ENCODE data around the gene LCN1.
"Not testable (repeated sequence)": the region's sequence is repeated elsewhere in the genome, so short reads cannot be mapped to it uniquely, and the experiment has no call there.

LCN1 gene

DNA sequence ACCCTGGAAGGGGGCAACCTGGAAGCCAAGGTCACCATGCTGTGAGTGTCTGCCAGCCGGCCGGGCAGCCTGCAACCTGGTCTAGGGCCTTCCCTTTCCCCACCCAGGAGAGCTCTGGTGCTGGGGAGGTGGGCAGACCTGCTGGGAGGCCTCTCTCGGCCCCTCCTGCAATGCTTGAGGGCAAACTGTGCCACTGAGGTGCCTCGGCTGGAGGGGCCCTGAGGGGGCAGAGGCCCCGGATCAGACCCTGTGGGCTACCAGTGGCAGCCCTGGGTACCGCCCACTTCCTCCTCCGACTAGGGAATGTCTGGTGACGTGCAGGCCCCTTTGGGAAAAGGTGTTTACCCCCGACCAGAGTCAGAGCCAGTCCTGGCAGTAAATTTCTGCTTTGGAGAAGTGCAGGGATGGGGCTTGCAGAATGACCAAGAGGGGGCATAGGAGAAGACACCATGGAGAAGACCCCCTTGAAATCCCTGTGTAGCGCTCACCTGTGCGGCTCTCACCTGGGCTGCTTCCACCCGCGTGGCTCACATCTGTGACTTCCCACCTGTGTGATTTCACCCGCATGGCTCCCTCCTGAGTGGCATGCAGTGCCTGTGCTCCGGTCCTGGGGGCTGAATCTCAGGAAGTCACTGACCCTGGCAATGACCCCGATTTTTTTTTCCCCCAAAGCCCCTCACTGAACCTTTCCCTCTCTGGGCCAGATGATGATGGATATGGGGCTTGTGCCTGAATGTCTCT, 1.1 kb downstream of the LCN1 start:
- H3K9ac ChIP-seq (ENCODE audit: low read length), result no peak overlapping the region
- no peaks in the 10 kb centered on the region for H3K27me3 ChIP-seq (ENCODE audit: control insufficient read depth, insufficient read depth, low read length)
- no peak overlapping the region for H3K27ac ChIP-seq (ENCODE audit: low read length)
- no peak overlapping the region for H3K4me3 ChIP-seq (ENCODE audit: low read length)
- H3K9me3 ChIP-seq (ENCODE audit: control insufficient read depth, low read depth, low read length), result no peaks in the 10 kb centered on the region
- H3K36me3 ChIP-seq (ENCODE audit: control insufficient read depth, low read depth, low read length), result no peaks in the 10 kb centered on the region
- H3K4me1 ChIP-seq (ENCODE audit: control insufficient read depth, low read depth, low read length), result peaks cover 5% of the 10 kb centered on the region

DNA sequence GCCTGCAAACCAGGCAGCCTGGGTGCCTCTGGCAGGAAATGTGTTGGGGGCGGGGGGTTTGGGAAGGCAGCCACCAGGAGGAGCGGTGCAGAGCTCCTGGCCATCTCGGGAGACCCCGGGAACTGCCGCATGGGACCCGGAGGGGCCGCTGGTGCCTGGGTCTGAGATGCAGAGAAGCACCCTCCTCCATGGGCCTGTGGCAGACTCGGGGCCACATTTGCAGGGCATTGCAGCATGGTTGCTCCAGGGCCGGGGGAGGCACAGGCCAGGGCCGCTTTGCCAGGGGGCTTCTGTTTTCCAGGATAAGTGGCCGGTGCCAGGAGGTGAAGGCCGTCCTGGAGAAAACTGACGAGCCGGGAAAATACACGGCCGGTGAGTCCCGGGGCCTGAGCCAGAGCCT, 1.7 kb downstream of the LCN1 start:
- no peak overlapping the region for H3K27ac ChIP-seq (ENCODE audit: low read length)
- H3K4me1 ChIP-seq (ENCODE audit: control insufficient read depth, low read depth, low read length), result peaks cover 5% of the 10 kb centered on the region
- no peaks in the 10 kb centered on the region for H3K36me3 ChIP-seq (ENCODE audit: control insufficient read depth, low read depth, low read length)
- H3K9me3 ChIP-seq (ENCODE audit: control insufficient read depth, low read depth, low read length), result no peaks in the 10 kb centered on the region
- H3K9ac ChIP-seq (ENCODE audit: low read length), result no peak overlapping the region
- no peak overlapping the region for H3K4me3 ChIP-seq (ENCODE audit: low read length)
- no peaks in the 10 kb centered on the region for H3K27me3 ChIP-seq (ENCODE audit: control insufficient read depth, insufficient read depth, low read length)

DNA sequence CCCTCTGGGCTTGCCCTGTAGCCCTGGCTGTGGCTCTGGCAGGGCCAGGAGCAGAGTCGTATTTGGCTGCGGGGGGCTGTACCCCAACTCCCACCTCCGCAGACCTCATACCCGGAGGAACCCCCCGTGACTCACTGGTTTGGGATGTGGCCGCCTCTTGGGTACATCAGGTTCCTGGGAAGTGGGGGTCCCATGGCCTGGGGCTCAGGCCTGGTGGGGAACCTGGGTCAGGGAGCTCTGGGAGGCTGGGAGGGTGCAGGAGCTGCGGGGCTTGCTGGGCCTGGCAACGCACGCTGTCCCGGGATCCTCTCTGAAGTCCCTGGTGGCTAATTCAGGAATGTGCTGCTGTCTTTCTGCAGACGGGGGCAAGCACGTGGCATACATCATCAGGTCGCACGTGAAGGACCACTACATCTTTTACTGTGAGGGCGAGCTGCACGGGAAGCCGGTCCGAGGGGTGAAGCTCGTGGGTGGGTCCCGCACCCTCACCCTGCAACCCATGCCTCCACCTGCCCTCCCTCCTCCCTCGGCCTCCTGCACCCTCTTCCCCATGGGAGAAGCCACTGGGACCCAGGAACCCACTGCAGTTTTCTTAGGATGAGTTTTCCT, 2.4 kb downstream of the LCN1 start:
- H3K4me3 ChIP-seq (ENCODE audit: low read length), result no peak overlapping the region
- H3K9ac ChIP-seq (ENCODE audit: low read length), result no peak overlapping the region
- H3K36me3 ChIP-seq (ENCODE audit: control insufficient read depth, low read depth, low read length), result no peaks in the 10 kb centered on the region
- no peaks in the 10 kb centered on the region for H3K9me3 ChIP-seq (ENCODE audit: control insufficient read depth, low read depth, low read length)
- H3K4me1 ChIP-seq (ENCODE audit: control insufficient read depth, low read depth, low read length), result peaks cover 5% of the 10 kb centered on the region
- no peaks in the 10 kb centered on the region for H3K27me3 ChIP-seq (ENCODE audit: control insufficient read depth, insufficient read depth, low read length)
- H3K27ac ChIP-seq (ENCODE audit: low read length), result no peak overlapping the region

DNA sequence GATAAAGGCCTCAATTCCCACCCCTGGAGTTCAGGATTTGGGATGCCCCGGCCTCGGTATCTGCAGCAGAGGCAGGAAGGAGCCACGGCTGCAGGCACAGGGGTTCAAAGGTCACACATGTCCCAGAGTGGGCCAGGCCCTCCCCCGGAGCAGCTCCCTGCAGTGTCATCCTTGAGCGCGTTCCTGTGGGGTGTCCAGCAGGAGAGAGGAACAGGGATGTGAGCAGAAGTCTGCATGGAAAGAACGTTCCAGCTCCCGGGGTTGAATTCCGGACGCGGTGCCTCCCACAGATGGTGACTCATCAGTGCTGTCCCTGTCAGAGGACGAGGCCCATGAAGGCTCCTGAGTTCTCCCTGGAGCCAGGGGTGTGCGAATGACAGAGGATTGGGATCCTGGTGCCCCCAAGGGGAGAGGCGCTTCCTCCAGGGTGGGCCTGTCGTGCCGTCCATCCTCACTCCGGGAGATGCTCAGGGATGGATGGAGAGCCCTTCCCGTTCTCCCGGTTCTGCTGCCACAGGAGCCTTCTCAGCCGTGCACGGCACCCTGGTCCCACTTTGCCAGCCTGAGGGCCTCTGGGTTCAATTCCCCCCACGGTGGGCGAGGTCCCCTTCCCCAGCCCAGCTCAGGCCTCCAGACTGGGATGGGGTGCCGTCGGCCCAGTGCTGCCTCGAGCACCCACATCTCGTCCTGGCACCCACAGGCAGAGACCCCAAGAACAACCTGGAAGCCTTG, 3.1 kb downstream of the LCN1 start:
- H3K36me3 ChIP-seq (ENCODE audit: control insufficient read depth, low read depth, low read length), result no peaks in the 10 kb centered on the region
- no peak overlapping the region for H3K27ac ChIP-seq (ENCODE audit: low read length)
- peaks cover 5% of the 10 kb centered on the region for H3K4me1 ChIP-seq (ENCODE audit: control insufficient read depth, low read depth, low read length)
- H3K9ac ChIP-seq (ENCODE audit: low read length), result no peak overlapping the region
- no peaks in the 10 kb centered on the region for H3K9me3 ChIP-seq (ENCODE audit: control insufficient read depth, low read depth, low read length)
- no peak overlapping the region for H3K4me3 ChIP-seq (ENCODE audit: low read length)
- H3K27me3 ChIP-seq (ENCODE audit: control insufficient read depth, insufficient read depth, low read length), result no peaks in the 10 kb centered on the region

DNA sequence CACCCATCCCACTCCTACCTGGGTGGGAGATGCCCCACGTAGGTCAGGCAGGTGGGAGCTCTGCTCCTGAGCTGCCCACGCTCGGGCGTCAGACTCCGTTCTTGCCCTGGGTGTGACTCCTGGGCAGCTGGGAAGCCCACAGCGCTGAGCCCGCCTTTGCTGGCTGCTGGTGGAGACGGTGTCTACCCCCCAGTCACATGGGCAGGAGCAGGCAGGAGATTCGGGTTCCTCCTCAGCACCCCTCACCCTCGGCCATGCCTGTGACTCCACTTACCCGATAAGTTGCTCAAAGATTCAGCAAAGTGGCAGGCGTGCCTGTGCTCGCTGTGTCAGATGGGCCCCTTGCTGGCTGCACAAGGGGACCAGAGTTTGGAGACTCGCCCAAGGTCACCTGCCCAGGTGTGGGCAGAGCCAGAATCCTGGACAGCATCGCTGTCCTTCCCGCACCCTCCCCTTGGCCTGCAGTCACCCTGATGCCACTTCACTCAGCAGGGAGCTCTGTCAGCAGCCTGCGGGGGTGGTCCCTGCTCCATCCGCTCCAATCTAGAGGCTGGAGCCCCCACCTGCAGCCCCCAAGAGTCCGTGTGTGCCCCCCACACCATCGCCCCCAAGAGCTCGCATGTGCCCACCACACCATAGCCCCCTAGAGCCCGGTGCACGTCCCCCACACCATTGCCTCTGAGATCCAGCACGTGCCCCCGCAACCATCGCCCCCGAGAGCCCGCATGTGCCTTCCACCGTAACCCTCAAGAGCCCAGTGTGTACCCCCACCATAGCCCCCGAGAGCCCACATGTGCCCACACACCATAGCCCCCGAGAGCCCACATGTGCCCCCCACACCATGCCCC, 4.2 kb downstream of the LCN1 start:
- no peaks in the 10 kb centered on the region for H3K9me3 ChIP-seq (ENCODE audit: control insufficient read depth, low read depth, low read length)
- no peaks in the 10 kb centered on the region for H3K27me3 ChIP-seq (ENCODE audit: control insufficient read depth, insufficient read depth, low read length)

GRCh38 chr9:135526089-135526729, 5.0 kb downstream of the LCN1 start:
- Histone ChIP-seq H3K36me3 (ENCODE audit: control insufficient read depth, low read depth, low read length) (no peaks in the 10 kb centered on the region), H3K27ac (ENCODE audit: low read length) (no peak overlapping the region), H3K9ac (ENCODE audit: low read length) (no peak overlapping the region), H3K4me3 (ENCODE audit: low read length) (no peak overlapping the region), H3K9me3 (ENCODE audit: control insufficient read depth, low read depth, low read length) (no peaks in the 10 kb centered on the region), H3K4me1 (ENCODE audit: control insufficient read depth, low read depth, low read length) (peaks cover 5% of the 10 kb centered on the region), H3K27me3 (ENCODE audit: control insufficient read depth, insufficient read depth, low read length) (no peaks in the 10 kb centered on the region)

More for the DNA sequence above, 4.2 kb downstream of the LCN1 start:
- Histone ChIP-seq H3K36me3 (ENCODE audit: control insufficient read depth, low read depth, low read length) (no peaks in the 10 kb centered on the region), H3K4me3 (ENCODE audit: low read length) (no peak overlapping the region), H3K9ac (ENCODE audit: low read length) (no peak overlapping the region), H3K4me1 (ENCODE audit: control insufficient read depth, low read depth, low read length) (peaks cover 5% of the 10 kb centered on the region), H3K27ac (ENCODE audit: low read length) (no peak overlapping the region)

GRCh38 chr9:135526730-135527571, 5.7 kb downstream of the LCN1 start:
- Histone ChIP-seq H3K27me3 (ENCODE audit: control insufficient read depth, insufficient read depth, low read length) (no peaks in the 10 kb centered on the region), H3K9ac (ENCODE audit: low read length) (no peak overlapping the region), H3K4me1 (ENCODE audit: control insufficient read depth, low read depth, low read length) (peaks cover 5% of the 10 kb centered on the region), H3K9me3 (ENCODE audit: control insufficient read depth, low read depth, low read length) (no peaks in the 10 kb centered on the region), H3K36me3 (ENCODE audit: control insufficient read depth, low read depth, low read length) (no peaks in the 10 kb centered on the region), H3K4me3 (ENCODE audit: low read length) (no peak overlapping the region), H3K27ac (ENCODE audit: low read length) (no peak overlapping the region)

DNA sequence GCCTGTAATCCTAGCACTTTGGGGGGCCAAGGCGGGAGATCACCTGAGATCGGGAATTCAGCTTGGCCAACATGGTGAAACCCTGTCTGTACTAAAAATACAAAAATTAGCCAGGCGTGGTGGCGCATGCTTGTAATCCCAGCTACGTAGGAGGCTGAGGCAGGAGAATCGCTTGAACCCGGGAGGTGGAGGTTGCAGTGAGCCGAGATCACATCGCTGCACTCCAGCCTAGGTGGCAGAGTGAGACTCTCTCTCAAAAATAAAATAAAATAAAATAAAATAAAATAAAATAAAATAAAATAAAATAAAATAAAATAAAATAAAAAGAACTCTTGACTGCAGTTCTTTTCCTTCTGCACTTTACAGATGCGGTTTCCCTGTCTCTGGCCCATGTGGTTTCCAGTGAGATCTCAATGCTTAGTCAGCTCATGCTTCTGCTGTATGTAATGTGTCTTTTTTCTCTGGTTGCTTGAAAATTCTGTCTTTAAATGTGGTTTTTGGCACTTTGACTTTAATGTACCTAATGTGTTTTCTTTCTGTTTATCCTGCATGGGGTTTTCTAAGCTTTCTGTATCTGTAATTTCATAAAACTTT, 7.7 kb downstream of the LCN1 start:
- not testable (repeated sequence) for H3K4me3 ChIP-seq (ENCODE audit: low read length); H3K27me3 ChIP-seq (ENCODE audit: control insufficient read depth, insufficient read depth, low read length); H3K4me1 ChIP-seq (ENCODE audit: control insufficient read depth, low read depth, low read length); H3K27ac ChIP-seq (ENCODE audit: low read length); H3K9ac ChIP-seq (ENCODE audit: low read length); H3K36me3 ChIP-seq (ENCODE audit: control insufficient read depth, low read depth, low read length); H3K9me3 ChIP-seq (ENCODE audit: control insufficient read depth, low read depth, low read length)

DNA sequence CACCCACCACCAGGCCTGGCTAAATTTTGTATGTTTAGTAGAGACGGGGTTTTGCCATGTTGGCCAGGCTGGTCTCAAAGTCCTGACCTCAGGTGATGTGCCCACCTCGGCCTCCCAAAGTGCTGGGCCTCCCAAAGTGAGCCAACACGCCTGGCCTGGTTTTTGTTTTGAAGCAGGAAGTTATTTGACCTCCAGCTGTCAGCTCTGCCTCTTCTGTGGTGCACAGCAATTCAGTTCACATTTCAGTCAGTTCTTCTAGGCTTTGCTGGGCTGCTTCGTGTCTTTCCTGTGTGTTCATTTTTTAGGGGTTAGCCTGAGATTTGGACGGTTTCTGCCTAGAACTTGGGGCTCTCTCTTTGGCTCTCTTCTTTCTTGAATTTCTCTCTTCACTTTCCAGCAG, 8.9 kb downstream of the LCN1 start:
- H3K27ac ChIP-seq (ENCODE audit: low read length), result no peak overlapping the region
- H3K36me3 ChIP-seq (ENCODE audit: control insufficient read depth, low read depth, low read length), result no peaks in the 10 kb centered on the region
- no peak overlapping the region for H3K9ac ChIP-seq (ENCODE audit: low read length)
- H3K9me3 ChIP-seq (ENCODE audit: control insufficient read depth, low read depth, low read length), result no peaks in the 10 kb centered on the region
- H3K27me3 ChIP-seq (ENCODE audit: control insufficient read depth, insufficient read depth, low read length), result no peaks in the 10 kb centered on the region
- peaks cover 5% of the 10 kb centered on the region for H3K4me1 ChIP-seq (ENCODE audit: control insufficient read depth, low read depth, low read length)
- H3K4me3 ChIP-seq (ENCODE audit: low read length), result no peak overlapping the region

DNA sequence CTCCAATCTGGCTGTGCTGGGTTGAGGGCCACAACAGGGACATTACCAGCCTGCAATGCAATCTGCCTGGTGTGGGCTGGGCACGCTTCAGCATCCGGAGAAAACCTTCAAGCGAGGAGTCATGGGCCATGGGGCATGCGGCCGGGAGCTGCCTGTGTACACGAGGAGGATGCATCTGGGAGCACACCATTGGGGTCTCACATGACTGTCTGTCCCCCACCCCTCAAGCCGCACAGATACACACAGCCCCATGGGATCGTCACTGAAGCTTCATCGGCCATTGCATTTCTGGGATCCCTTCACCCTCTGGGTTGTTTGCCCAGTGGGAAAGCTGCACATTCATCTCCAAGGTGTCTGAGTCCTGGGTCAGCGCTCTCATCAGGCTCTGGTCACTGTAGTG, 9.9 kb downstream of the LCN1 start:
- Histone ChIP-seq H3K9ac (ENCODE audit: low read length) (no peak overlapping the region), H3K27ac (ENCODE audit: low read length) (no peak overlapping the region), H3K9me3 (ENCODE audit: control insufficient read depth, low read depth, low read length) (no peaks in the 10 kb centered on the region), H3K27me3 (ENCODE audit: control insufficient read depth, insufficient read depth, low read length) (no peaks in the 10 kb centered on the region), H3K4me3 (ENCODE audit: low read length) (no peak overlapping the region), H3K4me1 (ENCODE audit: control insufficient read depth, low read depth, low read length) (peaks cover 5% of the 10 kb centered on the region), H3K36me3 (ENCODE audit: control insufficient read depth, low read depth, low read length) (no peaks in the 10 kb centered on the region)
